Esophagus muscularis mucosa (tissue), 4 donors: ENCODE results near the gene SH3PXD2A. TPM values are rescaled to one million over a fixed set of nuclear protein-coding genes. Genes with fewer than 3 reads are reported as not detected.

Experiments used
- DNase-seq: peaks from one replicate; pipeline ENCODE4 v3.0.0-alpha.2; 2017; ENCODE audit errors: extremely low spot score
- H3K27ac ChIP-seq, 4 donors: fragments of 200-600 bp; sonication (generic); replicated peaks in 1 of 4; 1 replicate in 3 of 4; 2 replicates in 1 of 4; pipeline ENCODE4 v1.5.1; 2016 to 2019; ENCODE audit warnings: mild to moderate bottlenecking in 1 of 4
- H3K27me3 ChIP-seq, 4 donors: fragments of 200-600 bp; sonication (generic); one replicate each; pipeline versions ENCODE4 v1.5.1 to v1.6.0; 2016 to 2019
- H3K36me3 ChIP-seq, 4 donors: fragments of 200-600 bp; sonication (generic); one replicate each; pipeline ENCODE4 v1.5.1; 2016 to 2019
- H3K4me1 ChIP-seq, 4 donors: fragments of 200-600 bp; sonication (generic); one replicate each; pipeline ENCODE4 v1.5.1; 2016 to 2019
- H3K4me3 ChIP-seq, 4 donors: fragments of 200-600 bp; sonication (generic); 1 replicate in 2 of 4; 2 replicates in 2 of 4; pipeline ENCODE4 v1.5.1; 2016 to 2019; ENCODE audit warnings: mild to moderate bottlenecking in 4 of 4, moderate library complexity in 1 of 4
- H3K9me3 ChIP-seq, 4 donors: fragments of 200-600 bp; sonication (generic); 1 replicate in 3 of 4; 2 replicates in 1 of 4; pipeline ENCODE4 v1.5.1; 2016 to 2019
- CTCF ChIP-seq, 3 experiments: fragments of 200-600 bp in 2 of 3; fragments of 450-650 bp in 1 of 3; sonication (generic) in 2 of 3; IDR thresholded peaks; one replicate each; pipeline ENCODE4 v1.5.1; 2017 to 2019; ENCODE audit warnings: antibody characterized with exemption in 3 of 3, mild to moderate bottlenecking in 2 of 3, moderate library complexity in 1 of 3
- EP300 ChIP-seq: sonication (generic); formaldehyde crosslinking; IDR thresholded peaks from one replicate; pipeline ENCODE4 v1.6.1; 2017; ENCODE audit warnings: antibody characterized with exemption
- POLR2A ChIP-seq: fragments of 450-650 bp; IDR thresholded peaks from one replicate; pipeline ENCODE4 v1.6.1; 2017; ENCODE audit warnings: antibody characterized with exemption, moderate library complexity, mild to moderate bottlenecking, low read depth
- POLR2AphosphoS5 ChIP-seq, 2 donors: sonication (generic); formaldehyde crosslinking; IDR thresholded peaks; one replicate each; pipeline ENCODE4 v1.6.1; 2017; ENCODE audit warnings: antibody characterized with exemption in 2 of 2
- WGBS: methylation state at CpG from one replicate; pipeline ENCODE4 v1.1.5; 2018; 5-methylcytosine and 5-hydroxymethylcytosine counted together
- intact Hi-C: fragments of 100-400 bp; cut with DNase I; formaldehyde crosslinking; loops from one replicate; pipeline ENCODE4 v1.15.1; 2023
- total RNA-seq, 4 donors: library from RNA; depleted of rRNA; stranded (reverse); fragments of >200 nt; gene quantifications; one replicate each; pipeline versions ENCODE4 v1.1.0 to v1.2.1, GENCODE V29; 2016

The SH3PXD2A gene
- total RNA-seq, 4 donors from 2014 or later: 30.5 to 69.3 (median 40.0) TPM

DNA sequence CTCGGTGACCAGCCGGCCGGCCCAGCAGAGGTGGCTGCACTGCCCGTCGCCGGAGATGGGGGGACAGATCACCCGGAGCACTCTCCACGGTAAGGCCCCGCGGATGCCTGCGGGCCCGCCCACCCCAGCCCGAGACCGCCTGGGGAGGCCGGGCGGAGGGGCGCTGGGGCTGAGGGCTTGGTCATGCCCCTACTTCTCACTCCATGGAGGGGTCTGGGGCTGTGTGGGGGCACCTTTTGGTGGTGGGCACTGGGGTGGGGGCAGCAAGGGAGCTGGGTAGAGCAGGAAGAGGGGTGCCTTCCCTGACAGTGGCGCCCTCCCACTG, 300.1 kb downstream of the SH3PXD2A start:
- Histone ChIP-seq H3K4me3 (peak overlapping the region; percentile 56 to 67 (median 58)), H3K27me3 (no peaks in the 10 kb centered on the region), H3K9me3 (no peaks in the 10 kb centered on the region), H3K36me3 (no peaks in the 10 kb centered on the region), H3K4me1 (peaks cover 9 to 23% (median 14%) of the 10 kb centered on the region in 4 donors), H3K27ac (peak overlapping the region in 2 of 4 donors; percentile 30 to 41)
- intact Hi-C loops: no loop called here
- DNase-seq: no peak
- TF ChIP-seq POLR2AphosphoS5 (IDR thresholded peaks at IDR 0.05) (no peak), POLR2A (no peak), CTCF (IDR thresholded peaks at IDR 0.05) (no peak), EP300 (no peak)
- 40% methylated on average over 1 of the region's 18 CpGs for WGBS

GRCh38 chr10:103554488-103555324, 300.7 kb downstream of the SH3PXD2A start:
- WGBS: 2% methylated on average over 10 of the region's 44 CpGs
- Histone ChIP-seq H3K9me3 (no peaks in the 10 kb centered on the region), H3K4me1 (peaks cover 9 to 23% (median 14%) of the 10 kb centered on the region in 4 donors), H3K4me3 (peak overlapping the region; percentile 56 to 67 (median 58)), H3K27ac (peak overlapping the region in 2 of 4 donors; percentile 30 to 41), H3K27me3 (no peaks in the 10 kb centered on the region), H3K36me3 (no peaks in the 10 kb centered on the region)
- intact Hi-C loops: no loop called here
- TF ChIP-seq CTCF (IDR thresholded peaks at IDR 0.05): no peak
- no peak for TF ChIP-seq POLR2AphosphoS5 (IDR thresholded peaks at IDR 0.05)
- no peak for TF ChIP-seq POLR2A
- no peak for TF ChIP-seq EP300
- DNase-seq: no peak

- intact Hi-C loops: no loop called here
- Histone ChIP-seq H3K27me3 (no peaks in the 10 kb centered on the region), H3K4me1 (peaks cover 9 to 23% (median 14%) of the 10 kb centered on the region in 4 donors), H3K36me3 (no peaks in the 10 kb centered on the region), H3K9me3 (no peaks in the 10 kb centered on the region), H3K27ac (no peak overlapping the region), H3K4me3 (no peak overlapping the region)
- DNase-seq: no peak
- TF ChIP-seq POLR2AphosphoS5 (IDR thresholded peaks at IDR 0.05) (no peak), EP300 (no peak), POLR2A (no peak)
- WGBS: 86% methylated on average over 8 of the region's 8 CpGs
These were observed 301.5 kb downstream of the SH3PXD2A start for GRCh38 chr10:103553743-103554487.

- no peaks in the 10 kb centered on the region for H3K36me3 ChIP-seq
- TF ChIP-seq EP300 (no peak), POLR2A (no peak)
- H3K27me3 ChIP-seq: no peaks in the 10 kb centered on the region
- no peak for DNase-seq
- no peak overlapping the region for H3K27ac ChIP-seq
- WGBS: 81% methylated on average over 18 of the region's 20 CpGs
- H3K9me3 ChIP-seq: no peaks in the 10 kb centered on the region
- peaks cover 9 to 23% (median 14%) of the 10 kb centered on the region in 4 donors for H3K4me1 ChIP-seq
- intact Hi-C loops: no loop called here
- no peak overlapping the region for H3K4me3 ChIP-seq
These were observed 302.3 kb downstream of the SH3PXD2A start for GRCh38 chr10:103552856-103553742.

GRCh38 chr10:103551619-103552602, 303.5 kb downstream of the SH3PXD2A start:
- Histone ChIP-seq H3K36me3 (no peaks in the 10 kb centered on the region), H3K27ac (no peak overlapping the region), H3K4me3 (no peak overlapping the region), H3K4me1 (peaks cover 9 to 30% (median 17%) of the 10 kb centered on the region in 4 donors), H3K9me3 (no peaks in the 10 kb centered on the region), H3K27me3 (no peaks in the 10 kb centered on the region)
- TF ChIP-seq POLR2AphosphoS5 (IDR thresholded peaks at IDR 0.05) (no peak), EP300 (no peak), CTCF (IDR thresholded peaks at IDR 0.05) (no peak), POLR2A (no peak)
- 57% methylated on average over 10 of the region's 10 CpGs for WGBS
- no peak for DNase-seq
- intact Hi-C loops: no loop called here
